Fibroblast of lung (primary cell): Measurements from ENCODE around the gene KIF26B. TPM values are rescaled to one million over a fixed set of nuclear protein-coding genes. Genes with fewer than 3 reads are reported as not detected.

Source experiments
- DNase-seq, 2 donors: peaks; one replicate each; pipeline versions ENCODE4 v3.0.0 to v3.0.0-alpha.2; 2010; ENCODE audit warnings: low read depth in 2 of 2
- H2AFZ ChIP-seq: 2 replicates; pipeline ENCODE4 v1.5.1; 2012; ENCODE audit warnings: low read length, control low read depth, inconsistent platforms
- H3K27ac ChIP-seq: 2 replicates; pipeline ENCODE4 v1.5.1; 2011; ENCODE audit warnings: low read length, control low read depth; ENCODE audit not compliant: insufficient read depth
- H3K27me3 ChIP-seq: 2 replicates; pipeline ENCODE4 v1.5.1; 2011; ENCODE audit warnings: mild to moderate bottlenecking, low read length; ENCODE audit not compliant: control insufficient read depth, insufficient read depth
- H3K36me3 ChIP-seq: 2 replicates; pipeline ENCODE4 v1.5.1; 2011; ENCODE audit warnings: low read length; ENCODE audit not compliant: control insufficient read depth, insufficient read depth
- H3K4me1 ChIP-seq: 2 replicates; pipeline ENCODE4 v1.5.1; 2011; ENCODE audit warnings: low read length; ENCODE audit not compliant: control insufficient read depth, insufficient read depth; ENCODE audit errors: extremely low read depth
- H3K4me2 ChIP-seq: 2 replicates; pipeline ENCODE4 v1.5.1; 2011; ENCODE audit warnings: low read length, control low read depth; ENCODE audit not compliant: insufficient read depth; ENCODE audit errors: extremely low read depth
- H3K4me3 ChIP-seq, 4 experiments: fragments of 200-600 bp in 1 of 4; sonication (generic) in 1 of 4; replicated peaks in 1 of 4; 2 replicates each; pipeline ENCODE4 v1.5.1; 2011 to 2016; ENCODE audit warnings: low read length in 4 of 4, low read depth in 3 of 4, mild to moderate bottlenecking in 3 of 4, control low read depth in 2 of 4, inconsistent platforms in 1 of 4, mixed read lengths in 1 of 4; ENCODE audit not compliant: insufficient read depth in 1 of 4; ENCODE audit errors: control extremely low read depth in 1 of 4
- H3K79me2 ChIP-seq: 2 replicates; pipeline ENCODE4 v1.5.1; 2012; ENCODE audit warnings: mild to moderate bottlenecking, low read length, inconsistent platforms; ENCODE audit not compliant: control insufficient read depth, insufficient read depth
- H3K9ac ChIP-seq: 2 replicates; pipeline ENCODE4 v1.5.1; 2011; ENCODE audit warnings: mild to moderate bottlenecking, low read length, control low read depth; ENCODE audit not compliant: insufficient read depth
- H3K9me3 ChIP-seq: 2 replicates; pipeline ENCODE4 v1.5.1; 2012; ENCODE audit warnings: low read depth, low read length; ENCODE audit not compliant: control insufficient read depth, insufficient read depth
- H4K20me1 ChIP-seq: 2 replicates; pipeline ENCODE4 v1.5.1; 2011; ENCODE audit warnings: low read length; ENCODE audit not compliant: control insufficient read depth, insufficient read depth; ENCODE audit errors: extremely low read depth
- EZH2 ChIP-seq: IDR thresholded peaks from 2 replicates; pipeline ENCODE4 v1.5.1; 2012; ENCODE audit warnings: low read length, control low read depth, mild to moderate bottlenecking; ENCODE audit errors: missing control alignments
- polyA plus RNA-seq, 2 donors: library from polyadenylated mRNA; depleted of rRNA in 1 of 2; stranded (reverse) in 1 of 2; unstranded in 1 of 2; fragments of >200 nt; gene quantifications; 2 replicates each; pipeline ENCODE4 v1.2.1, GENCODE V29; 2011 to 2012; ENCODE audit warnings: missing spikeins in 1 of 2
- total RNA-seq: library from RNA; depleted of rRNA; stranded (reverse); fragments of >200 nt; gene quantifications from 2 replicates; pipeline ENCODE4 v1.2.1, GENCODE V29; 2014
- TF ChIP-seq, protein P1 (sequence below), 2 donors: IDR thresholded peaks in 1 of 2; conservative IDR thresholded peaks in 1 of 2; 1 replicate in 1 of 2; 2 replicates in 1 of 2; pipeline ENCODE4 v1.5.1; 2011 to 2012; ENCODE audit warnings: low read length in 2 of 2, control low read depth in 1 of 2, inconsistent platforms in 1 of 2, low read depth in 1 of 2, mild to moderate bottlenecking in 1 of 2

KIF26B gene
- total and polyA plus RNA-seq, 2 donors (not counting 1 experiment from before 2014, with no cell fraction given) = 5.3 to 6.1 TPM

- no peak for DNase-seq
- H3K4me1 ChIP-seq = no peaks in the 10 kb centered on the region
- no peaks in the 10 kb centered on the region for H4K20me1 ChIP-seq
- no peak for TF ChIP-seq EZH2
- H3K4me2 ChIP-seq = no peak overlapping the region
- no peak overlapping the region for H2AFZ ChIP-seq
- no peaks in the 10 kb centered on the region for H3K9me3 ChIP-seq
- H3K9ac ChIP-seq = no peak overlapping the region
- H3K36me3 ChIP-seq = no peaks in the 10 kb centered on the region
- H3K27me3 ChIP-seq = no peaks in the 10 kb centered on the region
- H3K79me2 ChIP-seq = no peaks in the 10 kb centered on the region
- H3K27ac ChIP-seq = no peak overlapping the region
- no peak overlapping the region for H3K4me3 ChIP-seq
These were observed 273.9 kb downstream of the KIF26B start for GRCh38 chr1:245428681-245429080.

- no peak for TF ChIP-seq EZH2
- TF ChIP-seq, protein P1, sequence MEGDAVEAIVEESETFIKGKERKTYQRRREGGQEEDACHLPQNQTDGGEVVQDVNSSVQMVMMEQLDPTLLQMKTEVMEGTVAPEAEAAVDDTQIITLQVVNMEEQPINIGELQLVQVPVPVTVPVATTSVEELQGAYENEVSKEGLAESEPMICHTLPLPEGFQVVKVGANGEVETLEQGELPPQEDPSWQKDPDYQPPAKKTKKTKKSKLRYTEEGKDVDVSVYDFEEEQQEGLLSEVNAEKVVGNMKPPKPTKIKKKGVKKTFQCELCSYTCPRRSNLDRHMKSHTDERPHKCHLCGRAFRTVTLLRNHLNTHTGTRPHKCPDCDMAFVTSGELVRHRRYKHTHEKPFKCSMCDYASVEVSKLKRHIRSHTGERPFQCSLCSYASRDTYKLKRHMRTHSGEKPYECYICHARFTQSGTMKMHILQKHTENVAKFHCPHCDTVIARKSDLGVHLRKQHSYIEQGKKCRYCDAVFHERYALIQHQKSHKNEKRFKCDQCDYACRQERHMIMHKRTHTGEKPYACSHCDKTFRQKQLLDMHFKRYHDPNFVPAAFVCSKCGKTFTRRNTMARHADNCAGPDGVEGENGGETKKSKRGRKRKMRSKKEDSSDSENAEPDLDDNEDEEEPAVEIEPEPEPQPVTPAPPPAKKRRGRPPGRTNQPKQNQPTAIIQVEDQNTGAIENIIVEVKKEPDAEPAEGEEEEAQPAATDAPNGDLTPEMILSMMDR (conservative IDR thresholded peaks at IDR 0.05 in 1 of 2, IDR thresholded peaks at IDR 0.05 in 1 of 2; ENCODE audit: low read depth in 1 of 2, low read length in 2 of 2) = no peak
- H3K9me3 ChIP-seq = no peaks in the 10 kb centered on the region
- no peak overlapping the region for H3K4me3 ChIP-seq
- H2AFZ ChIP-seq = no peak overlapping the region
- H3K79me2 ChIP-seq = no peaks in the 10 kb centered on the region
- H3K27ac ChIP-seq = no peak overlapping the region
- no peak overlapping the region for H3K9ac ChIP-seq
- H3K27me3 ChIP-seq = no peaks in the 10 kb centered on the region
- no peaks in the 10 kb centered on the region for H4K20me1 ChIP-seq
- H3K4me2 ChIP-seq = no peak overlapping the region
- no peaks in the 10 kb centered on the region for H3K4me1 ChIP-seq
- DNase-seq = no peak
- no peaks in the 10 kb centered on the region for H3K36me3 ChIP-seq
These were observed 276.9 kb downstream of the KIF26B start for GRCh38 chr1:245431706-245432105.

DNA sequence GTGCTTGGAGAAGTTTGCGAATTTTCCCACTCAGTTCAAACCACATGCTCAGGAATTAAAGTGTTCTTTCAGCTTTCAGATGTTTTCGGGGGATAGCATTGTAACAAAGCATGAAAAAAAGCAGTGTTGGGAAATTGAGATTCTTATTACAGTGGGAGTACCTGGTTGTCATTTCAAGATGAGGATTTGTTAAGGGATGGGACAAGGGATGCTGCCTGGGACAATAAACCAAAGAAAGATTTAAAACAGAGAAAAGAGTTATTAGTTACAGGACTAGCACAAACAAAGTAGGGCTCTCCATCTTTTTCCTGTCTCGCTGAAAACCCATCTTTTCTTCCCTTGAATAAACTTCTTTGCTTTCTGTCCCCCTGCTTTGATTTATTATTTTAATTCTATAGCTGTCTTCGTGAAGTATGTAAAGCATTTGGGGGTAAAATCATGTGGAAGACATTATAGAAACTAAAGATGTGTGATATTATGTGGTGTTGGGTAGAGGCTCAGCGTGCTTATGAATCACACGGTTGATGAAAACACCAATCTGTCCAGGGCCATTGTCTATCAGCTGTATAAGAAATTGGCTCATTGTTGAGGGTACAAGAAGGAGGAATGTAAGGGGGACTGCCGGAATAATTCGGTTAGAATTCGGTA, 277.6 kb downstream of the KIF26B start:
- Histone ChIP-seq H3K4me2 (no peak overlapping the region), H3K27ac (no peak overlapping the region), H4K20me1 (no peaks in the 10 kb centered on the region), H3K4me3 (no peak overlapping the region), H3K9me3 (no peaks in the 10 kb centered on the region), H3K9ac (no peak overlapping the region), H2AFZ (no peak overlapping the region), H3K79me2 (no peaks in the 10 kb centered on the region), H3K36me3 (no peaks in the 10 kb centered on the region), H3K4me1 (no peaks in the 10 kb centered on the region), H3K27me3 (no peaks in the 10 kb centered on the region)
- DNase-seq = no peak
- TF ChIP-seq EZH2 = no peak
- TF ChIP-seq, protein P1 (conservative IDR thresholded peaks at IDR 0.05 in 1 of 2, IDR thresholded peaks at IDR 0.05 in 1 of 2; ENCODE audit: low read depth in 1 of 2, low read length in 2 of 2) = no peak
